NCI-H1694 treated with DMSO at 0.1 percent for 48 hours (cell line): ENCODE data around the gene DHX57.
A peak's percentile ranks its signal among the peaks of the same experiment; 100 is the strongest.
"Not testable (repeated sequence)": the region's sequence is repeated elsewhere in the genome, so short reads cannot be mapped to it uniquely, and the experiment has no call there.

ENCODE experiments used
- DNase-seq: peaks from one replicate; lab custom pipeline; 2025; lab: John Stamatoyannopoulos, UW

DHX57 gene

GRCh38 chr2:38863061-38863695, 12.6 kb downstream of the DHX57 start:
- no peak for DNase-seq

- no peak for DNase-seq
Measured at GRCh38 chr2:38862476-38862875, 13.3 kb downstream of the DHX57 start.

GRCh38 chr2:38856165-38856564, 19.6 kb downstream of the DHX57 start:
- DNase-seq, result no peak

- no peak for DNase-seq
Measured at GRCh38 chr2:38850045-38850444, 25.7 kb downstream of the DHX57 start.

- DNase-seq, result no peak
Measured at GRCh38 chr2:38836791-38837190, 38.9 kb downstream of the DHX57 start.

- DNase-seq, result no peak
Measured at GRCh38 chr2:38835990-38836389, 39.7 kb downstream of the DHX57 start.

GRCh38 chr2:38835015-38835601, 40.6 kb downstream of the DHX57 start:
- DNase-seq, result peak; percentile 14

- no peak for DNase-seq
Measured at GRCh38 chr2:38830526-38831159, 45.1 kb downstream of the DHX57 start.

- no peak for DNase-seq
Measured at GRCh38 chr2:38829971-38830370, 45.8 kb downstream of the DHX57 start.

GRCh38 chr2:38828460-38828859, 47.3 kb downstream of the DHX57 start:
- DNase-seq, result no peak

- not testable (repeated sequence) for DNase-seq
Measured at GRCh38 chr2:38827539-38828145, 48.1 kb downstream of the DHX57 start.

GRCh38 chr2:38825956-38826355, 49.8 kb downstream of the DHX57 start:
- no peak for DNase-seq

GRCh38 chr2:38824906-38825305, 50.8 kb downstream of the DHX57 start:
- no peak for DNase-seq

GRCh38 chr2:38823386-38823785, 52.3 kb downstream of the DHX57 start:
- DNase-seq, result no peak

GRCh38 chr2:38818565-38818964, 57.2 kb downstream of the DHX57 start:
- DNase-seq, result no peak

GRCh38 chr2:38815936-38816335, 59.8 kb downstream of the DHX57 start:
- no peak for DNase-seq

GRCh38 chr2:38810488-38810887, 65.2 kb downstream of the DHX57 start:
- no peak for DNase-seq

GRCh38 chr2:38808677-38809076, 67.1 kb downstream of the DHX57 start:
- no peak for DNase-seq

GRCh38 chr2:38806733-38807059, 69.0 kb downstream of the DHX57 start:
- DNase-seq, result no peak

- no peak for DNase-seq
Measured at GRCh38 chr2:38806015-38806732, 69.6 kb downstream of the DHX57 start.

- no peak for DNase-seq
Measured at GRCh38 chr2:38797953-38798352, 77.8 kb downstream of the DHX57 start.

- DNase-seq, result no peak
Measured at GRCh38 chr2:38797250-38797676, 78.5 kb downstream of the DHX57 start.

GRCh38 chr2:38795016-38795415, 80.7 kb downstream of the DHX57 start:
- DNase-seq, result not testable (repeated sequence)
